ENCODE data around the gene RPS19.

DNA sequence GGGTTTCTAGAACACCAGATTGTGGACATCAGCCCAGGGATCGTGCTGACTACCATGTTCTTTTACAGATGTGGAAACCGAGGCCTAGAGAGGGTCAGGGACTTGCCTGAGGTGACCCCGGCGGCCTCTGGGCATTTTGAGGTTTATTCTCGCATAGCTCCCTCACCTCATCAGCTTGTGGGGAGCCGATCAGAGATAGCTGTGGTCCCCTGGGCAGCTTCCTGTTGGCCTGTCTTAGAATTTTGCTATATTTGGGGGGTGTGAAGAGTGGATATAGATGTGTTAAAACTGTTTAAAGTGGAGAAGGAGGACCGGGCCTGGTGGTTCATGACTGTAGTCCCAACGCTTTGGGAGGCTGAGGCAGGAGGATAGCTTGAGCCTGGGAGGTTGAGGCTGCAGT lies 29.8 kb downstream of the RPS19 start:
- no peak for TF ChIP-seq HOXB13 (CRISPR knock-in tag; IDR thresholded peaks at IDR 0.05; ENCODE audit: low read depth)
- TF ChIP-seq MAFK (IDR thresholded peaks at IDR 0.05; ENCODE audit: partially characterized antibody): no peak
- no peak for TF ChIP-seq HDAC2 (IDR thresholded peaks at IDR 0.05)
- TF ChIP-seq, protein P1, sequence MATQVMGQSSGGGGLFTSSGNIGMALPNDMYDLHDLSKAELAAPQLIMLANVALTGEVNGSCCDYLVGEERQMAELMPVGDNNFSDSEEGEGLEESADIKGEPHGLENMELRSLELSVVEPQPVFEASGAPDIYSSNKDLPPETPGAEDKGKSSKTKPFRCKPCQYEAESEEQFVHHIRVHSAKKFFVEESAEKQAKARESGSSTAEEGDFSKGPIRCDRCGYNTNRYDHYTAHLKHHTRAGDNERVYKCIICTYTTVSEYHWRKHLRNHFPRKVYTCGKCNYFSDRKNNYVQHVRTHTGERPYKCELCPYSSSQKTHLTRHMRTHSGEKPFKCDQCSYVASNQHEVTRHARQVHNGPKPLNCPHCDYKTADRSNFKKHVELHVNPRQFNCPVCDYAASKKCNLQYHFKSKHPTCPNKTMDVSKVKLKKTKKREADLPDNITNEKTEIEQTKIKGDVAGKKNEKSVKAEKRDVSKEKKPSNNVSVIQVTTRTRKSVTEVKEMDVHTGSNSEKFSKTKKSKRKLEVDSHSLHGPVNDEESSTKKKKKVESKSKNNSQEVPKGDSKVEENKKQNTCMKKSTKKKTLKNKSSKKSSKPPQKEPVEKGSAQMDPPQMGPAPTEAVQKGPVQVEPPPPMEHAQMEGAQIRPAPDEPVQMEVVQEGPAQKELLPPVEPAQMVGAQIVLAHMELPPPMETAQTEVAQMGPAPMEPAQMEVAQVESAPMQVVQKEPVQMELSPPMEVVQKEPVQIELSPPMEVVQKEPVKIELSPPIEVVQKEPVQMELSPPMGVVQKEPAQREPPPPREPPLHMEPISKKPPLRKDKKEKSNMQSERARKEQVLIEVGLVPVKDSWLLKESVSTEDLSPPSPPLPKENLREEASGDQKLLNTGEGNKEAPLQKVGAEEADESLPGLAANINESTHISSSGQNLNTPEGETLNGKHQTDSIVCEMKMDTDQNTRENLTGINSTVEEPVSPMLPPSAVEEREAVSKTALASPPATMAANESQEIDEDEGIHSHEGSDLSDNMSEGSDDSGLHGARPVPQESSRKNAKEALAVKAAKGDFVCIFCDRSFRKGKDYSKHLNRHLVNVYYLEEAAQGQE (IDR thresholded peaks at IDR 0.05): no peak
- no peak for TF ChIP-seq USF2 (IDR thresholded peaks at IDR 0.05)
- TF ChIP-seq KDM1A (IDR thresholded peaks at IDR 0.05; ENCODE audit: low read depth): no peak
- no peak for TF ChIP-seq ZFP36 (IDR thresholded peaks at IDR 0.05; ENCODE audit: borderline replicate concordance, partially characterized antibody)
- TF ChIP-seq MYC (IDR thresholded peaks at IDR 0.05; ENCODE audit: borderline replicate concordance, low read length): no peak
- no peak for TF ChIP-seq MAX (IDR thresholded peaks at IDR 0.05)
